ENCODE data around the gene LRRC32. TPM values are rescaled to one million over a fixed set of nuclear protein-coding genes. Genes with fewer than 3 reads are reported as not detected.

LRRC32 gene
- total RNA-seq, 1 donor from 2014 or later: 5.5 TPM

GRCh38 chr11:76671237-76671592 lies 668 bp upstream of the LRRC32 start:
- peak overlapping the region; percentile 48 for H3K4me3 Mint-ChIP-seq
- no peak for DNase-seq (ENCODE audit: low spot score)
- H3K27me3 Mint-ChIP-seq (ENCODE audit: insufficient read depth): peaks cover 15% of the 10 kb centered on the region
- no peaks in the 10 kb centered on the region for H3K9me3 Mint-ChIP-seq
- H3K36me3 Mint-ChIP-seq (ENCODE audit: low read depth): no peaks in the 10 kb centered on the region
- no peak overlapping the region for H3K27ac Mint-ChIP-seq
- intact Hi-C loops (cut with micrococcal nuclease): loop anchor here (2.0 to 5.0 kb wide), 2 partner anchors 84 to 289 kb away; partner anchors contain the start of genes GVQW3 and THAP12
- peaks cover 28% of the 10 kb centered on the region for H3K4me1 Mint-ChIP-seq (ENCODE audit: low read depth)

GRCh38 chr11:76669901-76670484 lies 554 bp downstream of the LRRC32 start:
- Mint-ChIP-seq H3K4me3 (peak overlapping the region; percentile 77), H3K36me3 (ENCODE audit: low read depth) (no peaks in the 10 kb centered on the region), H3K27me3 (ENCODE audit: insufficient read depth) (peaks cover 12% of the 10 kb centered on the region), H3K4me1 (ENCODE audit: low read depth) (peaks cover 38% of the 10 kb centered on the region), H3K27ac (peak overlapping the region; percentile 15), H3K9me3 (no peaks in the 10 kb centered on the region)
- DNase-seq (ENCODE audit: low spot score): no peak
- intact Hi-C loops (cut with micrococcal nuclease): loop anchor here (1.0 to 5.0 kb wide), 3 partner anchors 43 to 288 kb away; partner anchors contain the start of genes GVQW3 and THAP12

- Mint-ChIP-seq H3K27ac (no peak overlapping the region), H3K4me1 (ENCODE audit: low read depth) (peaks cover 45% of the 10 kb centered on the region), H3K27me3 (ENCODE audit: insufficient read depth) (peaks cover 12% of the 10 kb centered on the region), H3K36me3 (ENCODE audit: low read depth) (peaks cover 2% of the 10 kb centered on the region), H3K4me3 (peak overlapping the region; percentile 73), H3K9me3 (no peaks in the 10 kb centered on the region)
- intact Hi-C loops (cut with micrococcal nuclease): no loop called here
- no peak for DNase-seq (ENCODE audit: low spot score)
These were observed 2.0 kb downstream of the LRRC32 start for GRCh38 chr11:76668362-76669155.

GRCh38 chr11:76667856-76668255 lies 2.7 kb downstream of the LRRC32 start:
- Mint-ChIP-seq H3K27me3 (ENCODE audit: insufficient read depth) (peaks cover 12% of the 10 kb centered on the region), H3K4me3 (no peak overlapping the region), H3K27ac (no peak overlapping the region), H3K9me3 (no peaks in the 10 kb centered on the region), H3K36me3 (ENCODE audit: low read depth) (peaks cover 2% of the 10 kb centered on the region), H3K4me1 (ENCODE audit: low read depth) (peaks cover 38% of the 10 kb centered on the region)
- intact Hi-C loops (cut with micrococcal nuclease): no loop called here
- DNase-seq (ENCODE audit: low spot score): no peak

GRCh38 chr11:76667271-76667818 lies 3.2 kb downstream of the LRRC32 start:
- intact Hi-C loops (cut with micrococcal nuclease): no loop called here
- DNase-seq (ENCODE audit: low spot score): no peak
- peaks cover 34% of the 10 kb centered on the region for H3K4me1 Mint-ChIP-seq (ENCODE audit: low read depth)
- peaks cover 12% of the 10 kb centered on the region for H3K27me3 Mint-ChIP-seq (ENCODE audit: insufficient read depth)
- peaks cover 2% of the 10 kb centered on the region for H3K36me3 Mint-ChIP-seq (ENCODE audit: low read depth)
- no peak overlapping the region for H3K4me3 Mint-ChIP-seq
- H3K9me3 Mint-ChIP-seq: no peaks in the 10 kb centered on the region
- no peak overlapping the region for H3K27ac Mint-ChIP-seq

- Mint-ChIP-seq H3K4me3 (no peak overlapping the region), H3K36me3 (ENCODE audit: low read depth) (peaks cover 2% of the 10 kb centered on the region), H3K27ac (no peak overlapping the region), H3K9me3 (no peaks in the 10 kb centered on the region), H3K27me3 (ENCODE audit: insufficient read depth) (peaks cover 12% of the 10 kb centered on the region), H3K4me1 (ENCODE audit: low read depth) (peaks cover 29% of the 10 kb centered on the region)
- intact Hi-C loops (cut with micrococcal nuclease): no loop called here
- DNase-seq (ENCODE audit: low spot score): no peak
These were observed 3.7 kb downstream of the LRRC32 start for GRCh38 chr11:76666830-76667229.

- intact Hi-C loops (cut with micrococcal nuclease): no loop called here
- no peaks in the 10 kb centered on the region for H3K9me3 Mint-ChIP-seq
- no peak overlapping the region for H3K4me3 Mint-ChIP-seq
- peaks cover 25% of the 10 kb centered on the region for H3K4me1 Mint-ChIP-seq (ENCODE audit: low read depth)
- H3K27me3 Mint-ChIP-seq (ENCODE audit: insufficient read depth): peaks cover 12% of the 10 kb centered on the region
- H3K36me3 Mint-ChIP-seq (ENCODE audit: low read depth): peaks cover 2% of the 10 kb centered on the region
- H3K27ac Mint-ChIP-seq: no peak overlapping the region
- no peak for DNase-seq (ENCODE audit: low spot score)
These were observed 4.1 kb downstream of the LRRC32 start for GRCh38 chr11:76666408-76666807.

GRCh38 chr11:76665921-76666351 lies 4.6 kb downstream of the LRRC32 start:
- intact Hi-C loops (cut with micrococcal nuclease): no loop called here
- H3K4me3 Mint-ChIP-seq: no peak overlapping the region
- H3K27me3 Mint-ChIP-seq (ENCODE audit: insufficient read depth): peaks cover 12% of the 10 kb centered on the region
- H3K27ac Mint-ChIP-seq: no peak overlapping the region
- peaks cover 23% of the 10 kb centered on the region for H3K4me1 Mint-ChIP-seq (ENCODE audit: low read depth)
- peaks cover 2% of the 10 kb centered on the region for H3K36me3 Mint-ChIP-seq (ENCODE audit: low read depth)
- no peak for DNase-seq (ENCODE audit: low spot score)
- H3K9me3 Mint-ChIP-seq: no peaks in the 10 kb centered on the region

- no peak for DNase-seq (ENCODE audit: low spot score)
- Mint-ChIP-seq H3K4me1 (ENCODE audit: low read depth) (peaks cover 23% of the 10 kb centered on the region), H3K27me3 (ENCODE audit: insufficient read depth) (peaks cover 12% of the 10 kb centered on the region), H3K4me3 (no peak overlapping the region), H3K27ac (peak overlapping the region; percentile 74), H3K36me3 (ENCODE audit: low read depth) (peaks cover 2% of the 10 kb centered on the region), H3K9me3 (no peaks in the 10 kb centered on the region)
- intact Hi-C loops (cut with micrococcal nuclease): no loop called here
These were observed 5.4 kb downstream of the LRRC32 start for GRCh38 chr11:76665172-76665571.

- DNase-seq (ENCODE audit: low spot score): peak; percentile 24
- Mint-ChIP-seq H3K27me3 (ENCODE audit: insufficient read depth) (peaks cover 7% of the 10 kb centered on the region), H3K4me1 (ENCODE audit: low read depth) (peaks cover 17% of the 10 kb centered on the region), H3K4me3 (no peak overlapping the region), H3K9me3 (no peaks in the 10 kb centered on the region), H3K27ac (peak overlapping the region; percentile 74), H3K36me3 (ENCODE audit: low read depth) (peaks cover 2% of the 10 kb centered on the region)
- intact Hi-C loops (cut with micrococcal nuclease): no loop called here
These were observed 5.9 kb downstream of the LRRC32 start for GRCh38 chr11:76664578-76665061.

GRCh38 chr11:76663912-76664440 lies 6.6 kb downstream of the LRRC32 start:
- peaks cover 17% of the 10 kb centered on the region for H3K4me1 Mint-ChIP-seq (ENCODE audit: low read depth)
- H3K27ac Mint-ChIP-seq: no peak overlapping the region
- H3K9me3 Mint-ChIP-seq: no peaks in the 10 kb centered on the region
- H3K36me3 Mint-ChIP-seq (ENCODE audit: low read depth): peaks cover 2% of the 10 kb centered on the region
- DNase-seq (ENCODE audit: low spot score): no peak
- no peak overlapping the region for H3K4me3 Mint-ChIP-seq
- H3K27me3 Mint-ChIP-seq (ENCODE audit: insufficient read depth): peaks cover 3% of the 10 kb centered on the region
- intact Hi-C loops (cut with micrococcal nuclease): no loop called here

GRCh38 chr11:76663486-76663810 lies 7.1 kb downstream of the LRRC32 start:
- H3K9me3 Mint-ChIP-seq: no peaks in the 10 kb centered on the region
- no peak overlapping the region for H3K27ac Mint-ChIP-seq
- DNase-seq (ENCODE audit: low spot score): no peak
- peaks cover 17% of the 10 kb centered on the region for H3K4me1 Mint-ChIP-seq (ENCODE audit: low read depth)
- H3K4me3 Mint-ChIP-seq: no peak overlapping the region
- H3K27me3 Mint-ChIP-seq (ENCODE audit: insufficient read depth): no peaks in the 10 kb centered on the region
- intact Hi-C loops (cut with micrococcal nuclease): no loop called here
- H3K36me3 Mint-ChIP-seq (ENCODE audit: low read depth): peaks cover 2% of the 10 kb centered on the region

Data from activated T-helper 1 cell treated with anti-CD3 and anti-CD28 coated beads, Interleukin-12 subunit alpha, Interleukin-12 subunit beta, Interleukin-2, Interleukin-4 antibody, amounts not matched to agents 30 ng/mL and 10 ng/mL and 1 ng/mL, durations not matched to agents 14 hours and 24 hours and 36 hours (primary cell).